Measurements from ENCODE around the gene BAHCC1.

The BAHCC1 gene

GRCh38 chr17:81451823-81452222, 56.6 kb downstream of the BAHCC1 start:
- H3K27ac ChIP-seq (ENCODE audit: low read depth, low read length) = no peak overlapping the region
- H3K36me3 ChIP-seq (ENCODE audit: insufficient read depth, low read length) = no peaks in the 10 kb centered on the region
- H3K4me1 ChIP-seq (ENCODE audit: control insufficient read depth, insufficient read depth, low read length, unreplicated experiment) = no peaks in the 10 kb centered on the region
- no peak overlapping the region for H2AFZ ChIP-seq (ENCODE audit: low read length, unreplicated experiment)
- H3K79me2 ChIP-seq (ENCODE audit: control insufficient read depth, insufficient read depth, low read length, unreplicated experiment) = no peaks in the 10 kb centered on the region
- H3K27me3 ChIP-seq (ENCODE audit: insufficient read depth, low read length) = no peaks in the 10 kb centered on the region
- no peak overlapping the region for H3K4me3 ChIP-seq (ENCODE audit: low read depth, low read length)

DNA sequence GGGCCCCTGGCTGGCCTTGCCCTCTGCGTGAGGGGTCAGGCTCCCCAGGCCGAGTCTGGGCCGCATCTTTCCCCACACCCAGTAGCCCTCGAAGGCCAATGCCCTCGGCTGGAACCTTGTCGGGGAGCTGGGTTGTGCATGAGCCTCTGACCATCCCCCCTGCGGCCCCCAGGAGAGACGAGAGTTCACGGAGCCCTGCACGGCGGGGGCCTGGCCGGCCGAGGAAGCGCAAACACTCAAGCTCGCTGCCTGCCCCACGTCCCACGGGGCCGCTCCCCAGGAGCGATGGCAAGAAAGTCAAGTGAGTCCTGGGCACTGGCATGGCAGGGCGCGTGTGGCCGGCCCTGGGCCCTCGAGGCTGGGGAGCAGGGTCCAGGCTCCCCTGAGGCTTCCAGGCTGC, 57.3 kb downstream of the BAHCC1 start:
- H3K4me3 ChIP-seq (ENCODE audit: low read depth, low read length) = no peak overlapping the region
- H3K36me3 ChIP-seq (ENCODE audit: insufficient read depth, low read length) = no peaks in the 10 kb centered on the region
- no peaks in the 10 kb centered on the region for H3K27me3 ChIP-seq (ENCODE audit: insufficient read depth, low read length)
- no peaks in the 10 kb centered on the region for H3K4me1 ChIP-seq (ENCODE audit: control insufficient read depth, insufficient read depth, low read length, unreplicated experiment)
- no peaks in the 10 kb centered on the region for H3K79me2 ChIP-seq (ENCODE audit: control insufficient read depth, insufficient read depth, low read length, unreplicated experiment)
- no peak overlapping the region for H3K27ac ChIP-seq (ENCODE audit: low read depth, low read length)
- no peak overlapping the region for H2AFZ ChIP-seq (ENCODE audit: low read length, unreplicated experiment)

DNA sequence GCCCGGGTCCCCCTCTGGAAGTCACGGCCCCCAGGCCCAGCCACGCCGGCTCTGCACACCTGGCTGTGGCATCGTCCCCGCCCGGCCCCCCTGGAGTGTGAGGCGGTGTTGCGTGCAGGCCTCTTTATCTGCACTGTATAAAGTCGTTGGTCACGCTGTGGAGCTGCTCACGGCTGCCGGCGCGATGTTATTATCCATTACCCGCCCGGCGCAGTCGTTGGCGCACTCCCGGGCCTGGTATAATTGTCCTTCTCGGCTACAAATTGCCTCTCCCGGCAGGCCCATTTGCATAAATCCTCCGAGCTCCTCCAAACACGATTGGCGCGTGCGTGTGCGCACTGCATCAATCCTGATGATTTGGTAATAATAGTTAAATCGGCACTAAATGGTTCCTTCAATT, 57.8 kb downstream of the BAHCC1 start:
- H3K79me2 ChIP-seq (ENCODE audit: control insufficient read depth, insufficient read depth, low read length, unreplicated experiment) = no peaks in the 10 kb centered on the region
- no peaks in the 10 kb centered on the region for H3K4me1 ChIP-seq (ENCODE audit: control insufficient read depth, insufficient read depth, low read length, unreplicated experiment)
- H3K4me3 ChIP-seq (ENCODE audit: low read depth, low read length) = no peak overlapping the region
- no peak overlapping the region for H3K27ac ChIP-seq (ENCODE audit: low read depth, low read length)
- H3K36me3 ChIP-seq (ENCODE audit: insufficient read depth, low read length) = no peaks in the 10 kb centered on the region
- no peaks in the 10 kb centered on the region for H3K27me3 ChIP-seq (ENCODE audit: insufficient read depth, low read length)
- no peak overlapping the region for H2AFZ ChIP-seq (ENCODE audit: low read length, unreplicated experiment)

- Histone ChIP-seq H3K79me2 (ENCODE audit: control insufficient read depth, insufficient read depth, low read length, unreplicated experiment) (no peaks in the 10 kb centered on the region), H3K4me1 (ENCODE audit: control insufficient read depth, insufficient read depth, low read length, unreplicated experiment) (no peaks in the 10 kb centered on the region), H3K27ac (ENCODE audit: low read depth, low read length) (no peak overlapping the region), H3K4me3 (ENCODE audit: low read depth, low read length) (no peak overlapping the region), H3K36me3 (ENCODE audit: insufficient read depth, low read length) (no peaks in the 10 kb centered on the region), H2AFZ (ENCODE audit: low read length, unreplicated experiment) (no peak overlapping the region), H3K27me3 (ENCODE audit: insufficient read depth, low read length) (no peaks in the 10 kb centered on the region)
Measured at GRCh38 chr17:81453712-81454111, 58.5 kb downstream of the BAHCC1 start.

GRCh38 chr17:81454473-81454872, 59.2 kb downstream of the BAHCC1 start:
- no peak overlapping the region for H3K4me3 ChIP-seq (ENCODE audit: low read depth, low read length)
- H3K27ac ChIP-seq (ENCODE audit: low read depth, low read length) = no peak overlapping the region
- no peaks in the 10 kb centered on the region for H3K4me1 ChIP-seq (ENCODE audit: control insufficient read depth, insufficient read depth, low read length, unreplicated experiment)
- no peaks in the 10 kb centered on the region for H3K27me3 ChIP-seq (ENCODE audit: insufficient read depth, low read length)
- no peak overlapping the region for H2AFZ ChIP-seq (ENCODE audit: low read length, unreplicated experiment)
- no peaks in the 10 kb centered on the region for H3K36me3 ChIP-seq (ENCODE audit: insufficient read depth, low read length)
- H3K79me2 ChIP-seq (ENCODE audit: control insufficient read depth, insufficient read depth, low read length, unreplicated experiment) = no peaks in the 10 kb centered on the region

DNA sequence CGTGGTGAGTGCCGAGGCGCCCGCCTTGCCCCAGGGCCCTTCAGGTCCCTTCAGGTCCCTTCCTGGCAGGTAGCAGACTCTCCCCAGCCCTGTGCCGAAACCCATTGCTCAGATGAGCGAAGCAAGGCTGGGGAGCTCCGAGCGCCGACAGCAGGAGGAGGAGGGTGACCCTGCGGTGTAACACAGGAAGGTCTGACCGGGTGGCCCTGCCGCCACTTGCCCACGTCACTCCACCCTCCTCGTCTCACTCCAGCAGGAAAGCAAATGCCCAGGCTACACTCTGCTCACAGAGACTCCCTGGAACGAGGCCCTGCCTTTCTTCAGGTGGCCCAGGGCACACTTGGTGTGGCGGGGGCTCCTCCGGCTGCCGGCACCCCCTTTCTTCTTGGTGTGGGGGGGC, 60.1 kb downstream of the BAHCC1 start:
- Histone ChIP-seq H3K4me3 (ENCODE audit: low read depth, low read length) (no peak overlapping the region), H2AFZ (ENCODE audit: low read length, unreplicated experiment) (no peak overlapping the region), H3K36me3 (ENCODE audit: insufficient read depth, low read length) (no peaks in the 10 kb centered on the region), H3K79me2 (ENCODE audit: control insufficient read depth, insufficient read depth, low read length, unreplicated experiment) (no peaks in the 10 kb centered on the region), H3K4me1 (ENCODE audit: control insufficient read depth, insufficient read depth, low read length, unreplicated experiment) (no peaks in the 10 kb centered on the region), H3K27me3 (ENCODE audit: insufficient read depth, low read length) (no peaks in the 10 kb centered on the region), H3K27ac (ENCODE audit: low read depth, low read length) (no peak overlapping the region)

DNA sequence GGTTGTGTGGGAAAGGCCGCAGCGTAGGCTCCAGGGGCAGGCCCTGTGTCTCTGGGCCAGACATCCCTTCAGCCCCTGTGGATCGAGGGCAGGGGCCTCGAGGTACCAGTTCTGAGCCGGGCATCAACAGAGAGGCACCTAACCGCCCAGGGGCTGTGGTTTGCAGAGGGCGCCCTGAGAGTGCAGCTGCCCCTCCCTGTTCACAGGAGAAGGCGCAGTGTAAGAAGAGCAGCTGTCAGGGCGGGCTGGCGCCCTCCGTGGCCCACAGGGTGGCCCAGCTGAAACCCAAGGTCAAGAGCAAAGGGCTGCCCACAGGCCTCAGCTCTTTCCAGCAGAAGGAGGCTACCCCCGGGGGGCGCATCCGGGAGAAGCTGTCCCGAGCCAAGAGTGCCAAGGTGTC, 60.8 kb downstream of the BAHCC1 start:
- no peaks in the 10 kb centered on the region for H3K4me1 ChIP-seq (ENCODE audit: control insufficient read depth, insufficient read depth, low read length, unreplicated experiment)
- H3K36me3 ChIP-seq (ENCODE audit: insufficient read depth, low read length) = no peaks in the 10 kb centered on the region
- H3K27ac ChIP-seq (ENCODE audit: low read depth, low read length) = no peak overlapping the region
- no peaks in the 10 kb centered on the region for H3K27me3 ChIP-seq (ENCODE audit: insufficient read depth, low read length)
- no peak overlapping the region for H2AFZ ChIP-seq (ENCODE audit: low read length, unreplicated experiment)
- no peak overlapping the region for H3K4me3 ChIP-seq (ENCODE audit: low read depth, low read length)
- no peaks in the 10 kb centered on the region for H3K79me2 ChIP-seq (ENCODE audit: control insufficient read depth, insufficient read depth, low read length, unreplicated experiment)

DNA sequence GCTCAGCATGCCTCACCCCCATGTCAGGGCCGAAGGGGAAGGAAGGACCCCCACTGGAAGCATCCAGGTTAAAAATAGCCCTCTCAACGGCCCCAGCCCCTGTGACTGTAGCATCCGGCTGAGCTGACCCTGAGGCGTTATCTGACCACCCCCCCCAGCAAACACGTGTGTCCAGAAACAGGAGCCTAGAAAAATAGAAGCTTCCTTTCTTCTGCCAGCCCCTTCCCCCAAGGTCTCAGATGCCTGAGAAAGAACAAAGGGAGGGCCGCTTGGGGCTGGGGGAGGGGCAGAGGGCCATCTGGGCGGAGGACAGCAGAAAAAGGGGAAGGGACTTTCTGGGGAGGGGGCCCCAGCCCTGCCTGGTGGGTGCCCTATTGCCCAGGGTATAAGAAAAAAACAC, 61.5 kb downstream of the BAHCC1 start:
- no peak overlapping the region for H3K27ac ChIP-seq (ENCODE audit: low read depth, low read length)
- H3K79me2 ChIP-seq (ENCODE audit: control insufficient read depth, insufficient read depth, low read length, unreplicated experiment) = no peaks in the 10 kb centered on the region
- no peak overlapping the region for H2AFZ ChIP-seq (ENCODE audit: low read length, unreplicated experiment)
- H3K4me1 ChIP-seq (ENCODE audit: control insufficient read depth, insufficient read depth, low read length, unreplicated experiment) = no peaks in the 10 kb centered on the region
- H3K4me3 ChIP-seq (ENCODE audit: low read depth, low read length) = no peak overlapping the region
- H3K27me3 ChIP-seq (ENCODE audit: insufficient read depth, low read length) = no peaks in the 10 kb centered on the region
- H3K36me3 ChIP-seq (ENCODE audit: insufficient read depth, low read length) = no peaks in the 10 kb centered on the region

DNA sequence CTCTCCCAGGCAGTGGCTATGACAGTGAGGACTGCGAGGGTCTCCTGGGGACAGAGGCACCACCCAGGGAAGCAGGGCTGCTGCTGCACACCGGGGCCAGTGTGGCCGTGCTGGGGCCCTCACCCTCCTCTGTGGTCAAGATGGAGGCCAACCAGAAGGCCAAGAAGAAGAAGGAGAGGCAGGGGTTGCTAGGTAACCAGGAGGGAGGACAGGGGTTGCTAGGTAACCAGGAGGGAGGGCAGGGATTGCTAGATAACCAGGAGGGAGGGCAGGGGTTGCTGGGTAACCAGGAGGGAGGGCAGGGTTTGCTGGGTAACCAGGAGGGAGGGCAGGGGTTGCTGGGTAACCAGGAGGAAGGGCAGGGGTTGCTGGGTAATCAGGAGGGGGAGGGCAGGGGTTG, 62.1 kb downstream of the BAHCC1 start:
- Histone ChIP-seq H2AFZ (ENCODE audit: low read length, unreplicated experiment) (no peak overlapping the region), H3K27ac (ENCODE audit: low read depth, low read length) (no peak overlapping the region), H3K4me3 (ENCODE audit: low read depth, low read length) (no peak overlapping the region), H3K4me1 (ENCODE audit: control insufficient read depth, insufficient read depth, low read length, unreplicated experiment) (no peaks in the 10 kb centered on the region), H3K36me3 (ENCODE audit: insufficient read depth, low read length) (no peaks in the 10 kb centered on the region), H3K79me2 (ENCODE audit: control insufficient read depth, insufficient read depth, low read length, unreplicated experiment) (no peaks in the 10 kb centered on the region), H3K27me3 (ENCODE audit: insufficient read depth, low read length) (no peaks in the 10 kb centered on the region)

DNA sequence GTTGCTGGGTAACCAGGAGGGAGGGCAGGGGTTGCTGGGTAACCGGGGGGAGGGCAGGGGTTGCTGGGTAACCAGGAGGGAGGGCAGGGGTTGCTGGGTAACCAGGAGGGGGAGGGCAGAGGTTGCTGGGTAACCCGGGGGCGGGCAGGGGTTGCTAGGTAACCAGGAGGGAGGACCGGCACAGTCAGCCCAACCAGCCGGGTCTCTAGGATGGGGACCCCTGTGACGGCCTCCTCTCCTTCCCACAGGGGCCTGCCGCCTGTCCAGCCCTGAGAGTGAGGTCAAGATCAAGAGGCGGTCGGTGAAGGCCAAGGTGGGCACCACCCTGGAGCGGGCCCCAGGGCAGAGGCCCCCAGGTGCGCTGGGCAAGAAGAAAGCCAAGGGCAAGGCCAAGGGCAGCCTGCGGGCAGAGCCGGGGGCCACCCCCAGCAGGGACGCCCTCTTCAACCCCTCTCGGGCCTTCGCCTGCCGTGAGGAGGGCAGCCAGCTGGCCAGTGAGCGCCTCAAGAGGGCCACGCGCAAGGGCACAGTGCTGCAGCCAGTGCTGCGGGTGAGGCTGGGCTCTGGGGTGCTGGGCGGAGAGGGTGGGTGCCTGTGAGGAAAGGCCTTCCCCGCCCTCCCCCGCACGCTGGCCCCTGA, 62.8 kb downstream of the BAHCC1 start:
- H3K27ac ChIP-seq (ENCODE audit: low read depth, low read length) = no peak overlapping the region
- H3K27me3 ChIP-seq (ENCODE audit: insufficient read depth, low read length) = no peaks in the 10 kb centered on the region
- H3K79me2 ChIP-seq (ENCODE audit: control insufficient read depth, insufficient read depth, low read length, unreplicated experiment) = no peaks in the 10 kb centered on the region
- no peak overlapping the region for H2AFZ ChIP-seq (ENCODE audit: low read length, unreplicated experiment)
- H3K36me3 ChIP-seq (ENCODE audit: insufficient read depth, low read length) = no peaks in the 10 kb centered on the region
- no peak overlapping the region for H3K4me3 ChIP-seq (ENCODE audit: low read depth, low read length)
- H3K4me1 ChIP-seq (ENCODE audit: control insufficient read depth, insufficient read depth, low read length, unreplicated experiment) = no peaks in the 10 kb centered on the region

- H3K4me1 ChIP-seq (ENCODE audit: control insufficient read depth, insufficient read depth, low read length, unreplicated experiment) = no peaks in the 10 kb centered on the region
- H3K36me3 ChIP-seq (ENCODE audit: insufficient read depth, low read length) = no peaks in the 10 kb centered on the region
Measured at GRCh38 chr17:81458628-81459027, 63.4 kb downstream of the BAHCC1 start.

More at GRCh38 chr17:81458628-81459027, 63.4 kb downstream of the BAHCC1 start:
- Histone ChIP-seq H3K27ac (ENCODE audit: low read depth, low read length) (no peak overlapping the region), H2AFZ (ENCODE audit: low read length, unreplicated experiment) (no peak overlapping the region), H3K27me3 (ENCODE audit: insufficient read depth, low read length) (no peaks in the 10 kb centered on the region), H3K4me3 (ENCODE audit: low read depth, low read length) (no peak overlapping the region), H3K79me2 (ENCODE audit: control insufficient read depth, insufficient read depth, low read length, unreplicated experiment) (no peaks in the 10 kb centered on the region)
